Measurements from ENCODE around the gene ZNF219. TPM values are rescaled to one million over a fixed set of nuclear protein-coding genes. Genes with fewer than 3 reads are reported as not detected.

Gene ZNF219
- total RNA-seq, 1 experiment from 2014 or later: 18.5 TPM

DNA sequence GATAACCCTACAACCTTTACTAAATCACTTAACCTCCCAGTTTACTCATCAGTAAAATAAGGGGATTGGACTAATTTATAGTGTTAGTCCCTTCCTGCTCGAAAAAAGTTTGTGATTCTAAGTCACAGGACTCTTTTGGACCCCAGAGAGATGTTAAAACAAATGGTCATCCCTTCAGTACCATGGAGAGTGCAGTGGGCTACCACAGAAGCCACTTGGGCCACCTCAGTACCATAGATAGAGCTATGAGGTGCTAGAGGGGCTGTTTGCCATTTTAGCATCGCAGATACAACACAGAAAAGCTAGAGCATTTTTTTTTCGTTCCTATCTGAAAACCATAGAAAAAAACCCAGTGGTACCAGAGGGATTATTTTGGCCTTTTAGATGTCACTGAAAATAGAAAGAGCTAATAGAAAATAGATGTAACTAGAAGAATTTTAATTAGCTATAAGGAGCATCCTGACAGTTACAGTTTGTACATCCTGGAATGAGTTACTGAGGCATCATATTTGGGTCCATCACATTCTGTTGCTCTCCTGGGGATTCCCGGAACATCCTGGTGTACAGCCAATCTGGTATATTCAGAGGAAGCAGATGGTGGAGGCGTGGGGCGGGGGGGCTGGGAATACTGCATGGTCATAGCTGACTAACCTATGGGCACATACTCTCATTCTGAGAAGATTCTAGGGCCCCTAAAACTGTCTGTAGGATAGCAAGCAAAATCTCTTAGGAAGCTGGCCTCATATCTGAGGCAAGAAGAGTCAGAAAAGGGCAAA lies 2.8 kb downstream of the ZNF219 start:
- Mint-ChIP-seq H3K4me3 (ENCODE audit: low read depth, unreplicated experiment) (no peak overlapping the region), H3K4me1 (ENCODE audit: low read depth, unreplicated experiment) (peaks cover 12% of the 10 kb centered on the region), H3K9me3 (ENCODE audit: low read depth, unreplicated experiment) (no peaks in the 10 kb centered on the region), H3K27ac (ENCODE audit: unreplicated experiment) (no peak overlapping the region), H3K36me3 (ENCODE audit: insufficient read depth, unreplicated experiment) (peaks cover 42% of the 10 kb centered on the region), H3K27me3 (ENCODE audit: unreplicated experiment) (no peaks in the 10 kb centered on the region)
- intact Hi-C loops (cut with micrococcal nuclease; ENCODE audit: unreplicated experiment): loop anchor here (2.0 kb wide), 1 partner anchor 81 kb away; no protein-coding TSS in a partner anchor
- no TSS peak for BruUV-seq (replicated peaks)
- TF ChIP-seq, protein P1, sequence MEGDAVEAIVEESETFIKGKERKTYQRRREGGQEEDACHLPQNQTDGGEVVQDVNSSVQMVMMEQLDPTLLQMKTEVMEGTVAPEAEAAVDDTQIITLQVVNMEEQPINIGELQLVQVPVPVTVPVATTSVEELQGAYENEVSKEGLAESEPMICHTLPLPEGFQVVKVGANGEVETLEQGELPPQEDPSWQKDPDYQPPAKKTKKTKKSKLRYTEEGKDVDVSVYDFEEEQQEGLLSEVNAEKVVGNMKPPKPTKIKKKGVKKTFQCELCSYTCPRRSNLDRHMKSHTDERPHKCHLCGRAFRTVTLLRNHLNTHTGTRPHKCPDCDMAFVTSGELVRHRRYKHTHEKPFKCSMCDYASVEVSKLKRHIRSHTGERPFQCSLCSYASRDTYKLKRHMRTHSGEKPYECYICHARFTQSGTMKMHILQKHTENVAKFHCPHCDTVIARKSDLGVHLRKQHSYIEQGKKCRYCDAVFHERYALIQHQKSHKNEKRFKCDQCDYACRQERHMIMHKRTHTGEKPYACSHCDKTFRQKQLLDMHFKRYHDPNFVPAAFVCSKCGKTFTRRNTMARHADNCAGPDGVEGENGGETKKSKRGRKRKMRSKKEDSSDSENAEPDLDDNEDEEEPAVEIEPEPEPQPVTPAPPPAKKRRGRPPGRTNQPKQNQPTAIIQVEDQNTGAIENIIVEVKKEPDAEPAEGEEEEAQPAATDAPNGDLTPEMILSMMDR (IDR thresholded peaks at IDR 0.05; ENCODE audit: unreplicated experiment): no peak
- CTCF ChIA-PET: interaction anchor here (0.8 to 0.9 kb wide), 2 partner anchors 42 to 81 kb away, joined by 4 to 8 read pairs; no protein-coding TSS in a partner anchor
- DNase-seq: no peak

DNA sequence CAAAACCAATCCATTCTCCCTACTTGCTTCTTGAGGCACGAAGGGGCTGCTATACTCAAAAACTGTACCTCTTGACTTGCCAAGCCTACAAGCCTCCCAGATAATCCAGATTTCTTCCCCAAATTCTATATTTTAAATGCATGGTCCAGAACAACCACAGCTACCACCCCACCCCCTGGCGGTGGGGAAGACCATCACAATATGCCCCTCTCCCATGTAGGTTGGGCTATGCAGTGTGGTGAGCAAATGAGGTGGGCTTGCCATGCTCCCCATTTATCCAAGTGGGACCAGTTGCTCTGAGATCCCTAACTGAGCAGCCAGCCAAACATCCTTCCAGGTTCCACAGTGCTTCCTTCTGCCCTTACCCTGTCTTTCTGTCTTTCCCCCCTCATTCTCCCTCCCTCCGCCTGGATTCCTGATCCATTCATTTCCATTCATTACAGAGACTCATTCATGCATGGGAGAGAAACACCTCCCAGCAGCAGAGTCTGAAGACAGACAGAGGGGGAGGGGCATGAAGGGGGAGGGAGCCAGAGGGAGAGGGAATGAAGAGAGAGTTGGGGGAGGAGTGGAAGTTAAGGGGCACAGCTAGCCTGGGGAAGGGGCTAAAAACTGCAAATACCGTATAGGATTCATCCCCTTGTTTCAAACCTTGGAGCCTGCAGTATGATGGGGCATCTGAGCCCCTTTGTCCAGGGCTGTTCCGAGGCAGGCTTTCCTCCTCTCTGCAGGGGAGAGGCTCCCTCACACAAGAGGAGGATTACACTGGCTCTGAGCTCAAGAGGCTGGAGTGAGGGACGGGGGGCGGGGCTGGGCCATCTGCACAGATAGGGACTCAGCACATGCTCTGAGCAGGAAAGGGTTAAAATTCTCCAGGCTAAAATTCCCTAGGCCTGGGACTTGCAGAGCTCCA lies 4.4 kb downstream of the ZNF219 start:
- Mint-ChIP-seq H3K27ac (ENCODE audit: unreplicated experiment) (no peak overlapping the region), H3K36me3 (ENCODE audit: insufficient read depth, unreplicated experiment) (peaks cover 41% of the 10 kb centered on the region), H3K4me3 (ENCODE audit: low read depth, unreplicated experiment) (no peak overlapping the region), H3K4me1 (ENCODE audit: low read depth, unreplicated experiment) (peaks cover 6% of the 10 kb centered on the region), H3K9me3 (ENCODE audit: low read depth, unreplicated experiment) (no peaks in the 10 kb centered on the region), H3K27me3 (ENCODE audit: unreplicated experiment) (no peaks in the 10 kb centered on the region)
- CTCF ChIA-PET: interaction anchor here (0.6 to 0.9 kb wide), 2 partner anchors 23 kb away, joined by 3 to 5 read pairs; no protein-coding TSS in a partner anchor
- DNase-seq: no peak
- intact Hi-C loops (cut with micrococcal nuclease; ENCODE audit: unreplicated experiment): loop anchor here (2.0 kb wide), 1 partner anchor 25 kb away; no protein-coding TSS in a partner anchor
- TF ChIP-seq, protein P1 (IDR thresholded peaks at IDR 0.05; ENCODE audit: unreplicated experiment): no peak
- no TSS peak for BruUV-seq (replicated peaks)

DNA sequence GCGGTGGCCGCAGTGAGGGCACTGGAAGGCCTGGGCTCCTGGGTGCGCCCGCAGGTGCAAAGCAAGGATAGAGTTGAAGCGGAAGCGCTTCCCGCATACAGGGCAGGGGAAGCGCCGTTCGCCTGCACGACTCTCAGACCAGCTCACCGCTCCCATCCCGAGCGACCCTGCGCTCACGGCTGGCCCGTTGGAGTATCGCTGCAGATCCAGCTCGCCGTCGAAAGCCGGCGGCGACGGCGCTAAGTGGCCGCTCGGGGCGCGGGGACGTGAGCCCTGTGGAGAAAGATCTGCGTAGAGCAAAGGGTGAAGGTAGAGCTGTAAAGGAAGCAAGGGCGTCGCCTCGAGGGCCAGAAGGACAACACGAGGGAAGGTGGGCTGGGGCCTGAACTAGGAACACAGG lies 5.4 kb downstream of the ZNF219 start:
- intact Hi-C loops (cut with micrococcal nuclease; ENCODE audit: unreplicated experiment): loop anchor here (2.0 kb wide), 1 partner anchor 24 kb away; no protein-coding TSS in a partner anchor
- peak overlapping the region; percentile 3 for H3K27ac Mint-ChIP-seq (ENCODE audit: unreplicated experiment)

More for the DNA sequence above, 5.4 kb downstream of the ZNF219 start:
- DNase-seq: no peak
- TF ChIP-seq, protein P1 (IDR thresholded peaks at IDR 0.05; ENCODE audit: unreplicated experiment): no peak
- CTCF ChIA-PET: interaction anchor here (0.8 to 1.8 kb wide), 8 partner anchors 8 to 81 kb away, joined by 3 to 14 read pairs (median 6); no protein-coding TSS in a partner anchor
- Mint-ChIP-seq H3K4me1 (ENCODE audit: low read depth, unreplicated experiment) (peaks cover 8% of the 10 kb centered on the region), H3K36me3 (ENCODE audit: insufficient read depth, unreplicated experiment) (peaks cover 34% of the 10 kb centered on the region), H3K9me3 (ENCODE audit: low read depth, unreplicated experiment) (no peaks in the 10 kb centered on the region), H3K4me3 (ENCODE audit: low read depth, unreplicated experiment) (peak overlapping the region; percentile 24), H3K27me3 (ENCODE audit: unreplicated experiment) (no peaks in the 10 kb centered on the region)
- BruUV-seq (replicated peaks): no TSS peak
